ENCODE results near the gene MMP15.
"Not testable (repeated sequence)": the region's sequence is repeated elsewhere in the genome, so short reads cannot be mapped to it uniquely, and the experiment has no call there.

The MMP15 gene

GRCh38 chr16:57999971-58000705 is 25.4 kb upstream of the MMP15 start, which contains the start of gene ZNF319:
Gene ZNF319 (minus strand): TSS chr16:58000672. CDS start chr16:57998265, 2,407 bp downstream.
- no peak for DNase-seq
- no peak for TF ChIP-seq GATA1 (IDR thresholded peaks at IDR 0.05; ENCODE audit: low read depth, low read length)
- no peak for TF ChIP-seq POLR2A (IDR thresholded peaks at IDR 0.05; ENCODE audit: low read length)

DNA sequence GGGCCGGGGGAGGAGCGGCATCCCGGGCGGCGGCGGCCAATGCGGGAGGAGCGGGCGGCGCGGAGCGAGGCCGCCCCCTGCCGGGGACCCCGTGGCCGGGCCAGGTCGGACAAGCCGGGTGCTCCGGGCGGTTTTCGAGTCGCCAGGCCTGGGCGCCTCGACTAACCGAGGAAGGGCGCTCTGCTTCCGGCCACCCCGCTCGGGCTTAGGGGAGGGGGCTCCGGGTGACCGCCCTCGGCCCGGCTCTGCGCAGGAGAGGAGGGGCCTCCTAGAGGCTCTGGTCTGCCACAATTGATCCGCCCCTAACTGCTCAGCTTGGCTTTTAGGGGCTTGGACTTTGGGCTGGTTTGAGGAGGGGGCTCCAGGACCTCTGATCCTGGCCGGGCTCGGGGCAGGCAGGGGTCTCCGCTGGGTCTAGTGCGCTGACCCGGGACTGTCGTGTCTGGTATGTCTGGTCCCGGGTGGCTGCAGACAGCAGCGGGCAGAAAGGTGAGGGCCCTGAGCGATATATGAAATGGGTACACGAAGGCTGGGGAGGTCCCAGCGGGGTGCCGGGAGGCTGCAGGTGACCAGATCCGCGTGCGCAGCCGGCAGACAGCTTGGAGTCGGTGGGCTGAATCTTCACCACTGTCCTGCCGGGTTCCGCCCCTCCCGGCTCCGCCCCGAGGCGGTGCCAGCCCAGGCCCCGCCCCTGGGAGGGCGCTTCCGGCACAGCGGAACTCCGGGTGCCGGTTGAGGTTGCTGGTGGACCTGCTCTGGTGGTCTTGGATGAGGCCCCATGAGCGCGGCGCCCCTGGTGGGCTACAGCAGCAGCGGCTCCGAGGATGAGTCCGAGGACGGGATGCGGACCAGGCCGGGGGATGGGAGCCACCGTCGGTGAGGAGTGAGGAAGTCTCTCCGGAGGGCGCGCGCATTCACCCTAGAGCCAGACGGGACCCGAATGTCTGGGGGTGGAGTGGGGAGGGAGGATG is 24.6 kb upstream of the MMP15 start, which contains the start of gene USB1:
TSS of gene USB1 (plus strand) at position 702 of the 971 bp plus-strand sequence. CDS start at position 779, 77 bp downstream.
- no peak for TF ChIP-seq GATA1 (IDR thresholded peaks at IDR 0.05; ENCODE audit: low read depth, low read length)
- peak; percentile 77 for TF ChIP-seq POLR2A (IDR thresholded peaks at IDR 0.05; ENCODE audit: low read length)
- DNase-seq, result peak; percentile 90 to 93

- DNase-seq, result peak; percentile 36 to 39
- TF ChIP-seq GATA1 (IDR thresholded peaks at IDR 0.05; ENCODE audit: low read depth, low read length), result no peak
- TF ChIP-seq POLR2A (IDR thresholded peaks at IDR 0.05; ENCODE audit: low read length), result no peak
Measured at GRCh38 chr16:58001781-58002415, 23.7 kb upstream of the MMP15 start.

- TF ChIP-seq GATA1 (IDR thresholded peaks at IDR 0.05; ENCODE audit: low read depth, low read length) (no peak), POLR2A (IDR thresholded peaks at IDR 0.05; ENCODE audit: low read length) (no peak)
- no peak for DNase-seq
Measured at GRCh38 chr16:58002416-58002800, 23.1 kb upstream of the MMP15 start.

DNA sequence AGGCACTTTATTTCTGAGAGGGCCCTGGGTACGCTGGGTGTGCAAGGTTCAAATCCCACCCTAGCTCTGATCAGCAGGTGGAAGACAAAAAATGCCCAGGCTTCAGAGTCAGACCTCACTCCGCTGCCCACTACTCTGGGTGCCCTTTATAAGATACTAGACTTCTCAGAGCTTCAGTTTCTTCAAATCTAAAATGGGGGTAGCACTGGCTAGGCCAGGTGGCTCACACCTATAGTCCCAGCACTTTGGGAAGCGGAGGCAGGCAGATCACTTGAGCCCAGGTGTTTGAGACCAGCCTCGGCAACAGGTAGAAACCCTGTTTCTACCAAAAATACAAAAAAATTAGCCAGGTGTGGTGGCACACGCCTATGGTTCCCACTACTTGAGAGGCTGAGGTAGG is 22.6 kb upstream of the MMP15 start:
- TF ChIP-seq POLR2A (IDR thresholded peaks at IDR 0.05; ENCODE audit: low read length), result no peak
- TF ChIP-seq GATA1 (IDR thresholded peaks at IDR 0.05; ENCODE audit: low read depth, low read length), result no peak
- DNase-seq, result no peak

GRCh38 chr16:58004736-58005135 is 20.8 kb upstream of the MMP15 start:
- not testable (repeated sequence) for DNase-seq

DNA sequence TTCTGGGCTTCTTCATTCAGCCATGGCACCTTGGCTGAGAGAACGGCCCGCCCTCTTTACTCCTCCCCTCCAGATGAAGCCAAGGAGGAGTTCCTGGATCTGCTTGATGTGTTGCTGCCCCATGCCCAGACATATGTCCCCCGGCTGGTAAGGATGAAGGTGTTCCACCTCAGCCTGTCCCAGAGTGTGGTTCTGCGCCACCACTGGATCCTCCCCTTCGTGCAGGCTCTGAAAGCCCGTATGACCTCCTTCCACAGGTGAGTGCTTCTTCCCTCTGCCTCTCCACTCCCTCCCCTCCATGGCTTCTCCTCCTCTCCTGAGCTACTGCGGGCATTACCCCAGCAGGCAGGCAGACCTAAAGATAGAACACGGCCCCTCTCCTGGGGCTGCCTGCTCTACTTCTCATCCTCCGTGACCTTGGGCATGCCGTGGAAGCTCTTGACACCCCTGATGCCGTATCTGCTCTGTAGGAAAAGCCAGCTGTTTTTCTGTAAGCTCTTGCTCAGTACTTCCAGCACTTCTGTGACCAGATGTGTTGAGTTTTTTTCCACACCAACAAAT is 15.6 kb upstream of the MMP15 start:
- TF ChIP-seq GATA1 (IDR thresholded peaks at IDR 0.05; ENCODE audit: low read depth, low read length) (no peak), POLR2A (IDR thresholded peaks at IDR 0.05; ENCODE audit: low read length) (no peak)
- DNase-seq, result no peak

DNA sequence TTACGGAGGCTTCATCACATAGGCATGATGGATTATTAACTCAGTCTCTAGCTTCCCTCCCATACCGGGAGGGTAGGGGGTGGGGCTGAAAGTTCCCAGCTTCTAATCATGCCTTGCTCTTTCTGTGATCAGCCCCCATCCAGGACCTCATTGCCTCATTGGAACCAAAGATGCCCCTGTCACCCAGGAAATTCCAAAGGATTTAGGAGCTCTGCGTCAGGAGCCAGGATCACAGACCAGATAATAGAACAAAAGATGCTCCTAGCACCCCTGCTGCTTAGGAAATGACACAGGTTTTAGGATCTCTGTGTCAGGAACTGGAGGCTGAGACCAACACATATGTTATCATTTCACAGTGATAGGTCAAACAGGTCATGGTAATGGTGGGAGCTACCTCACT is 14.7 kb upstream of the MMP15 start:
- TF ChIP-seq GATA1 (IDR thresholded peaks at IDR 0.05; ENCODE audit: low read depth, low read length) (no peak), POLR2A (IDR thresholded peaks at IDR 0.05; ENCODE audit: low read length) (no peak)
- no peak for DNase-seq

GRCh38 chr16:58011652-58012051 is 13.9 kb upstream of the MMP15 start:
- TF ChIP-seq POLR2A (IDR thresholded peaks at IDR 0.05; ENCODE audit: low read length), result no peak
- no peak for TF ChIP-seq GATA1 (IDR thresholded peaks at IDR 0.05; ENCODE audit: low read depth, low read length)
- DNase-seq, result no peak

DNA sequence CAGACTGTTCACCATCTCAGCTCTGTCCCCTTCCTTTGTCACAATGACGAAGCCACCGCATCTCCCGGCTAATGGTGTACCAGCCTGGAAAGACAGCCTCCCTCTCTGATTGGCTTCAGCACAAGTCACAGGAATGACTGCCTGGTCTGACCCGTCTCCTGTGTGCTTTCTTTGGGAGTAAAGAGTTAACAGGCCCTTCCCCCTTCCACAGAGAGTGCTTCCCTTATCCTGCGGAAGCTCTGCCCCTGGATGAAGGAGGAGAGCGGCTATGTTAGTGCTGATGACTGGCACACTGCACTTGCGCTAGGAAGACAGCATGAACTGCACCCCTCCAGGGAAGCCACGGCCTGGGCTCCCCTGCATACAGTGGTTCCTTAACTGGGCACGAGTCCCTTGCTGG is 13.1 kb upstream of the MMP15 start:
- DNase-seq, result no peak
- no peak for TF ChIP-seq GATA1 (IDR thresholded peaks at IDR 0.05; ENCODE audit: low read depth, low read length)
- no peak for TF ChIP-seq POLR2A (IDR thresholded peaks at IDR 0.05; ENCODE audit: low read length)

DNA sequence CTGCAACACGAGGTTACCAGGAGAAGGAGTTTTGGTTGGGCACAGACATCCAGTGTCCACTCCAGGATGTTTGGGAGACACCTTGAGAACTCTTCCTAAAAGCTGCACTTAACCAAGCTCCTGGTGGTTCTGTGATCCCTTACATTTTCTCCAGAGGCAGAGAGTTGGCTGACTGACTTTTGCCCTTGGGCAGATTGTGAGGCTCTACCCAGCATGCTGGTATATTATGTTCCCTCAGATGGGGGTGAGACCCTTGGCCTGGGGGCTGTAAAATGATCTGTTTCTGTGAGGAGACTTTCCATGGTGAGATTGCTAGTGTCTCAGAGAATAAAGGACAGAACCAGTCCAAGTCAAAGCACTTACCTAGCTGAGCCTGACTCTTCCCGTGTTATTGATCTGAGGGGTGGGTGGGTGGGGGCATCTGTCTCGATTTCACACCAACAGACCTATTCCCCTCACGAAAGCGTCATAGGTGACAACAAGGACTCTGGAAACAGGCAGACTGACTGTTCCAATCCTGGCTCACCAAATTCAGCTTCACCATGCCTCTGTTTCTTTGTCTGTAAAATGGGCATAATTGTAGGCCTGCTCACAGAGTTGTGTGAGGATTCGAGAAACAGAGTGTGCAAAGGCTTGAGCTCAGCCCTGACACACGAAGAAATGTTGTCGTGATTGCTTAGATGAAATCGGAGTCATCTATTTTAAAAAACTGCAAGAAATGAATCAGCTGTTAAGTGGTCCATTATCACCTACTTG is 12.2 kb upstream of the MMP15 start:
- DNase-seq, result no peak
- TF ChIP-seq GATA1 (IDR thresholded peaks at IDR 0.05; ENCODE audit: low read depth, low read length) (no peak), POLR2A (IDR thresholded peaks at IDR 0.05; ENCODE audit: low read length) (no peak)

- DNase-seq, result no peak
- TF ChIP-seq POLR2A (IDR thresholded peaks at IDR 0.05; ENCODE audit: low read length) (no peak), GATA1 (IDR thresholded peaks at IDR 0.05; ENCODE audit: low read depth, low read length) (no peak)
Measured at GRCh38 chr16:58016840-58017446, 8.6 kb upstream of the MMP15 start.

GRCh38 chr16:58018803-58019202 is 6.8 kb upstream of the MMP15 start:
- no peak for DNase-seq
- TF ChIP-seq POLR2A (IDR thresholded peaks at IDR 0.05; ENCODE audit: low read length), result no peak
- TF ChIP-seq GATA1 (IDR thresholded peaks at IDR 0.05; ENCODE audit: low read depth, low read length), result no peak
